Left renal pelvis (tissue), 4 donors: Measurements from ENCODE around the gene CNOT1. TPM values are rescaled to one million over a fixed set of nuclear protein-coding genes. Genes with fewer than 3 reads are reported as not detected.
"Not testable (repeated sequence)": the region's sequence is repeated elsewhere in the genome, so short reads cannot be mapped to it uniquely, and the experiment has no call there.

Experiments
- DNase-seq, 4 donors: peaks; one replicate each; pipeline ENCODE4 v3.0.0-alpha.2; 2013; ENCODE audit warnings: low read depth in 4 of 4, low spot score in 3 of 4
- polyA plus RNA-seq, 4 donors: library from polyadenylated mRNA; unstranded; fragments of 120-200 nt; gene quantifications; one replicate each; pipeline ENCODE4 v1.2.1, GENCODE V29; 2013; ENCODE audit not compliant: insufficient read length in 4 of 4

CNOT1 gene
- polyA plus RNA-seq, result 100 to 1,000 TPM; 124 to 195 (median 174) TPM

DNA sequence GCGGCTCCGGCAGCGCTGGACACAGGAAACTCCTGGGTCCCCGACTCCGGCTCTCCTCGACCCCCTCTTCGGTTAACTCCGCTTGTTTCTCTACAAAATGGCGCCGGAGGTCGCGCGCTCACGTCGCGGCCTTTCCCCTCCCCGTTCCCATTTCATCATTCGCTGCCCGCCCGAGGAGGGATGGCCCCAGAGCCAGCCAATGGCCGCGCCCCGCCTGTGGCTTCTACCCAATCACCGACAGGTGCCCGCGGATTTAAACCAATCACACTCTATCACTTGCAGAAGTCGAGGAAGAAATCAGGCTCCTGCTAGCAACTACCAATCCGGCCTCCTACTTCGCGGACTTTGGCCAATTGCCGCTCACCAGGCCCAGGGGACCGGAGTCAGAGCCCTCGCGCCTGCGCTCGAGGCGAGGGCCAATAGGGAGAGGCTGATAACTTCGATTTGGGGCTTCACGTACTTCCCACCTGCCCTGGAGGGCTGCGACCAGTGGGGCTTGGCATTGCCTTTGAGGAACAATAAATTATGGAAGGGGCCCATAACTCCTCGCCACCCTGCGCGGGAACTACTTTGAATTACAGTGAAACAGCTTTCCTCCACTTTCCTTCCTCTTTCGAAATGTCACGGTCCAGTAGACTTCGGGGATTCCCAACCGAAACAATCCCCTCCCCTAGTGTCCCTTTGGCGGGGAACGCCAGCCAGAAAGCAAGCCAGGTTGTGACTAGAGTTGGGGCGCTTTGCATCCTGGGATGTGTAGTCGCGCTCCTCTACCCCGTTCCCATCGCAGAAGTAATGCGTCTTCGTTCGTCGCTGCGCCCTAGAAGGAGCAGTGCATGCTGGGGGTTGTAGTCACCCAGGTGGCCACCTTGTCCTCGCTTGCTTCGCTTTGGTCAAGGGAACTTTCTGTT is at the start of gene CNOT1:
CNOT1 (minus strand) TSS at position 94 of the 908 bp plus-strand sequence. CDS start 30,489 bp downstream, outside the sequence.
- DNase-seq, result peak; percentile 97 to 99 (median 98)

DNA sequence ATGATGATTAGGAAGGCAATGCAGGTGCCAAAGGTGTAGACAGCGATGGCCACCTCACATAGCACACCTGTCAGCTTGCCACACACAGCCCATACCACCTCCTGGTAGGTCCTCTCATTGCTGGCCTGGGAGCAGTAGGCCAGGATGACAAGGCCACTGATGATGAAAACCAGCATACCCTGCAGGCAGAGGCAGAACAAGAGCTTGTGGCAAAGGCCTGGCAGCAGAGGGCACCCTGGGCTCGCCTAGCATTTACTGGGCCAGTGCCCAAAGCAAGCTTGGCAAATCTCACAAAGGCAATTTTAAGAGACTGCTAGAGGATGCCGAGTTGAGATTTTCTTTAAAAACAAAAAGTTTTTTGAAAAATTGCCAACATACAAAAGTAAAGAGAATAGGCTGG is 49.1 kb upstream of the CNOT1 start:
- DNase-seq, result no peak

DNA sequence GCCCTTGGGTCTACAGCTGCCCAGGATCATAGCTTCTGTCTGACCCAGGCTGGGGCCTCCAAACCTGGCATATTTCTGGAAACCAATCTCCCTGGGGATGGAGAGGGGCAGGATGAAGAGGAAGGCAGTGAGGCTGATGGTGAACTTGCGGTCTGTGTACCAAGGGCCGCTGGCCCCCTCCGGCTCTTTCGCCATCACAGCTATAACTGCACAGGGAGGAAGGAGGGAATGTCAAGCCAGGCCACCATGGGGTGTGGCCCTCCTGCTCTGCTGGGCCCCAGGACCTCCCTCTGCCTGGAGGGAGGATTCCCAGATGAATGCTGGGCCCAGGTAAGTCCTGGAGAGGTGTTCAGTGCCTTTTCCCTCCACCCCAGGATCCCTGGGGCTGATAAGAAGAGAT is 48.6 kb upstream of the CNOT1 start:
- DNase-seq, result no peak

DNA sequence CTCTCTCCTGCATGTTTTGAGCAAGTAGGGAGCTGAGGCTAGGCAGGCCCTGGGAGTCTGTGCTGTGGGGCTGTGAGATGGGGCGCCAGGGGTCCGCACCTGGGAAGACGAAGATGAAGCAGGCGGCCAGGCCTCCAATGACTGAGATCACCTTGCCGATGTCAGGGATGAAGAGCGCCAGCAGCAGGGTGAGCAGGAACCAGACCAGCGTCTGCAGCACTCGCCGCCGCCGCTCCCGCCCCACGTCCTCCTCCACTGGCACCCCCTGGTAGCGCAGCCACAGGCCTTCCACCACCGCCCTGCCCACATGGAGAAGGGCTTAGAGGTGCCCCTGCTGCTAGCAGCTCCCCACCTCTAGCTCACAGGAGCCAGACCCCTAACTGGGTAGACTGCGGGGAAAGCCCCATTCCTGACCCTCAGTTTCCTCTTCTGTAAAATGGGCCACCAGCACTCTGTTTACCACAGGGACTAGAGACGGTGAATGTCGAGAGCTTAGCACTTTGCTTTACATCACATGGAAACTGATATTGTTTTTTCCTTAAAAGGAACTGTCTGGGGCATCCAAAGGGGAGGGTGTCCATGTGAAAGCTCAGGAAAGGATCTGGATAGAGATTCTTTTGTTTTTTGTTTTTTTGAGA is 41.4 kb upstream of the CNOT1 start:
- no peak for DNase-seq

DNA sequence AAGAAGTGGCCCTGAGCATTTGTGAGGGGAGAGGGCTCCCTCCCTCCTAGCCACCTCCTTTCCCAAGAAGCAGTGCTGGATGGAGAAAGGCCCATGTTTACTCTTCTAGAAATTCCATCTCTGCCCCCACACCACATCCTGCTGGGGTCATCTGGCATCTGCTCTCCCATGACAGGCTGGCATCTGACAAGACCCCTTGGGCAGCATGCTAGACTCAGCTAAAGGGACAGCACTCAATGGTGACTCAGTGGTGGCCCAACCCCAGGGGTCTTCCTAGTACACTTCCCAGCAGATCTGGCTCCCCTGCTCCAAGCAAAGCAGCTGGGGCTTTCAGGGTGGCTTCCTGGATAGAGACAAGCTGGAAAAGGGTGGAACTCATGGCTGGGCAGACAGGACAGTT is 40.6 kb upstream of the CNOT1 start:
- DNase-seq, result no peak

DNA sequence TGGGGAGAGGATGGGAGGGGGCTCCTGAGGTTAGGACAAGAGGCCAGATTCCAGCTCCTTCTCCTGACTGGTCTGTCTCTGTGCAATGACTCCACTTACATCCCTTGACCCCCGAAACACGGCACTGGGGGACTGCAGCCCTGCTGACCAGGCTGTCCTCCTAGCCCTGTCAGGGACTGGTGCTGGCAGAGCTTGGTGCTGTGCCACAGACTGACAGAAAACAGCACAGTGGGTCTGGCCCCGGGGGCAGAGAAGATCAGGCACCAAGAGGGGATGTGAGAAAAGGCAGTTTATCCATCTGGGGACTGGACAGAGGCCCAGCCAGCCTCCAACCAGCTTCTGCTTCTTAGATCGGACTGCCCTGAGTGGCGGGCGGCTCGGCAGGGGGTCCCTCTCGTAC is 35.6 kb upstream of the CNOT1 start:
- no peak for DNase-seq

DNA sequence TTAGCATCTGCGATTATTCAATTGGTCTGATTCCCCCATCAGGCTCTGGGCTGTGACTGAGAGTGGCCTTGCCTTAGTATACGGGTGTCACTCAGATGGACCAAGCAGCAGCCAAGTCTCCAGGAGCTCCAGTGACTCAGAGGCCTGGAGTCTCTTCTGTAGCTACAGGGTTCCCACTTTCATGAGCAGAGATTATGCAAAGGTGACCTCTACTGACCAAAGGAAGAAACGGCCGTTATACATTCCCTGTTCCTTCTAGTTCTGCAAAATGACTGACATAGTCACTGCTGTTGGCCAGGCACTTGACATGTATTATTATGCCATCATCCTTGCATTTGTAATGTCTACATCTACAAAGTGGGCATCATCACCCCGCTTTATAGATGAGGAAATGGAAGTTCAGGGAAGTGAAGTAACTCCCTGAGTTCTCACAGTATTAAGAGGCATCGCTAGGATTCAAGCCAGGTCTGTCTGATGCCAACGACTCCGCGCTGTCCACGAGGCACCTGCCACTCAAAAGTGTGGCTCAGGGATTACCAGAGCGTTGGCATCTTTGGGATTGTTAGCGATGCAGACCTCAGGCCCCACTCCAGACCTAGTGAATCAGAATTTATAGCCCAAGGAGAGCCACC is 31.7 kb upstream of the CNOT1 start:
- peak; percentile 29 to 53 (median 42) for DNase-seq

DNA sequence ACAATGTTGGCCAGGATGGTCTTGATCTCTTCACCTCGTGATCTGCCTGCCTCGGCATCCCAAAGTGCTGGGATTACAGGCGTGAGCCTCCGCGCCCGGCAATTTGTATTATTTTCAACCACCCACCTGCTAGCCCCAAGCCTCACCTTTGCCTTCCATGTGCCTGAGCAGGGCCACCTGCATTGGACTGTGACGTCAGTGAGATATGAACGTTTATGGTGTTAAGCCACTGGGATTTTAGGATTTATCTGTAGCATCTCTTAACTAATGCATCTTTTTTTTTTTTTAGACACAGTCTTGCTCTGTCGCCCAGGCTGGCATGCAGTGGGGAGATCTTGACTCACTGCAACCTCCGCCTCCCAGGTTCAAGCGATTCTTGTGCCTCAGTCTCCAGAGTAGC is 30.3 kb upstream of the CNOT1 start:
- DNase-seq, result not testable (repeated sequence)

DNA sequence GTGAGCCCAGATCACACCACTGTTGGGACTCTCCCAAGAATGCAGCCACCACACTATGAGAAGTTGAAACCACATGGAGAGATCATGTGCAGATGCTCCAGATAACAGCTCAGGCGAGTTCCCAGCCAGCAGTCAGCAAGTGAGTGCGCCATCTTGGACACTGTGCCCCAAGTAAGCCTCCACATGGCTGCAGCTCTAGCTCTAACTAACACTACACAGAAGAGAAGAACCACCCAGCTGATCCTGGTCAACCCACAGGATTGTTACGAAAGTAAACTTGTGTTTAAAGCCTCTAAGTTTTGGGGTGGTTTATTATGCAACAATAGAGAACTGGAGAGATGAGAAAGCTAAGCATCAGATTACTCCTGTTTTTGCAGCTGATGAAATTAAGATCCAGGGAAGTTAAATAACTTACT is 29.2 kb upstream of the CNOT1 start:
- DNase-seq, result no peak

DNA sequence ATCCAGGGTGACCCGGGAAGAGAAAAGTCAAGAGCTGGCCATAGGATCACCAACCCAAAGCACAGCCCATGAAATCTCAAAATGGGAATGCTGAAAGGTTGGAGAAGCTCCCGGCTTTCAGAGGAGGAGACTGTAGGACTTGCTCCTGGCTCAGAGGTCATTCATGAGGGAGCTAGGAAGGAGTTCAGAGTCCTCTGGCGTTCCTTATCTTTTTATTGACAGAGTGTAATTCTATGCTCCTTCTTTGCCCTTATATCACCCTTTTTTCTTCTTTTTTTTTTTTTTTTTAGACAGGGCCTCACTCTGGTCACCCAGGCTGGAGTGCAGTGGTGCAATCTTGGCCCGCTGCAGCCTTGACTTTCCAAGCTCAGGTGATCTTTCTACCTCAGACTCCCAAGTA is 27.3 kb upstream of the CNOT1 start:
- no peak for DNase-seq

DNA sequence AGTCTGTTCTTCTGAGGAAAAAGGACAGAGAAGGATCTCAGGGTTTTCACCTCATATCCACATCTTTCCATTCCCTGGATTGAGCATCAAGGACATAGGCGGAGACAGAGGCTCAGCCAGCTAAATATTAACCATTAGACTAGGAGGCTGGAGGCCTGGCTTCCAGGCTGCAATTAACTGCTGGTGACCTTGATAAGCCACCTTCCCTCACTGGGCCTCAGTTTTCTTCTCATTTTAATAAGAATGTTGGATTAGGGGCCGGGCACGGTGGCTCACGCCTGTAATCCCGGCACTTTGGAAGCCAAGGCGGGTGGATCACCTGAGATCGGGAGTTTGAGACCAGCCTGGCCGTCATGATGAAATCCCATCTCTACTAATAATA is 25.6 kb upstream of the CNOT1 start:
- DNase-seq, result no peak

DNA sequence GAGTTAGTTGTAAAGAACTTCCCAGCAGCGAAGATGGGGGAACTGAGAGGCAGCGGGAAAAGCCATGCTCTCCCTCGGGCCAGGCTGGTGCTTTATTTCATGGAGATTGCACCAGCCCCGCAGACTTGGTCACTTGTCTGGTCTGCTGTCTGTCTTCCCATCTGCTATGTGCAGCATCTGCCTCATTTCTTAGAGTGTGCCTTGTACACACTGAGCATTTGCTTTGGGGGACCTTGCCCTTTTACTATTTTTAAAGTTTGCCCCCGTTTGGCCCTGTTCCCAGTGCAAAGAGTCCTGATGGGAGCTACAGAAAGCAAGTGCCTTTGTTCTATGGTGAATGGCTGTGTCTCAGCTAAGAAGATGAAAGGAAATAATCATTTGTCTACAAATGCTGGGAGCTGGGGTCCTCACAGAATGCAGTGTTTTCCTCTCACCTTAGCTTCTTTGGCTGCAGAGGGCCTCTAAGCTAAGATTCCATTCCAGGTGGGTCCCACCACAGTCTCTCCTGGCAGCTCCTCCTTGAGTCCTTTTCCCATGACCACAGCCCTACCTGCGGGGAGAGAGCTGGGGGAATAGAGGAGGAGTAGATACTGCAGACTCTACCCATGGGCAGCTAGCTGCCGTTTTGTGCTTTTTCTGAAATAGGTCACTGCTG is 25.1 kb upstream of the CNOT1 start:
- no peak for DNase-seq

DNA sequence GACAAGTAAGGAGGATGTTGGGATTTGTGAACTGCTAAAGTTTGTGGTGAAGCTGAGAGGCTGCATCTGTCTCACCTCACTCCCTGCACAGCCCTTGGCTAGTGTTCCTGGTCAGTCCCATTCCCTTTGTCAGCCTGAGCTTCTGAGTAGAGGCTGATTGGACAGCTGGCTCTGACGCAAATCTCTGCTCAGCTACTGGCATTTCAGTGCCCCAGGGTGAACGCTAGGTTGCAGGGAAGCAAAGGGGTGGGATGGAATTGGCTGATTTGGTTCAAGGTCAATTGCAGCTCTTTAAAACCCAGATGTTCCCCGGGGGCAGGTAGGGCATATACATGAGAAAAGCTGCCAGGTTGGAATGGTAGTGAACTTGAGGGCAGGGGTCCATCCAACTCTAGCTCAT is 23.1 kb upstream of the CNOT1 start:
- DNase-seq, result no peak

DNA sequence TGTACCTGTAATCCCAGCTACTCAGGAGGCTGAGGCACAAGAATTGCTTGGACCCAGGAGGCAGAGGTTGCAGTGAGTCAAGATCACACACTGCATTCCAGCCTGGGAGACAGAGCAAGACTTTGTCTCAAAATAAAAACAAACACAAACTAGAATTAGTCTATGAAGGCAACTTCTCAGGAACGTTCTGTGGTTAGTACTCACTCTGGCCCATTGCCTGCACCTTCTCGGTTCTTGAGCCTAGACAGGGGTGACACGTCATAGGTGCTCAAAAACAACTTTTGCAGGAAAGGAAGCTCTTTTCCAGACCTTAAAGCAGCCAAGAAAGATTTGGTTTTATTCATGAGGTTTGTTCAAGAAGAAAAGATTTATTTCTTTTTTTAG is 22.3 kb upstream of the CNOT1 start:
- DNase-seq, result no peak

DNA sequence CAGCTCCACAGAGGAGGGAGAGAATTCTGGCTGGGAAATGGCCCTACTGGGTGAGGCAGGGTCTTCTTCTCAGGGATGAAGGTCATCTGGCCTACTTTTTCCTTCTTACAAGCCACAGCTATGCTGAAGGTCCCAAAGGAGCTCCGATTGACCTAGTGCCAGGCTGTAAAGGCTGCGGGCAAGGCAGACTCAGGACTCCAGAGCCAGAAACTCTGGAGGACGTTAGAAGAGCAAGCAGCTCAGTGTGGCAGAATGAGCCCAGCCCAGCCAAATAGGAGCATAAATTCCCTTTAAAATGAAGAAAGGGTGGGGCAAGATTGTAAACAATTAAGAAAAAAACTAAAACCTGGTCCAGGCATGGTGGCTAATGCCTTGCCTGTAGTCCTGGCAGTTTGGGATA is 20.1 kb upstream of the CNOT1 start:
- DNase-seq, result no peak

DNA sequence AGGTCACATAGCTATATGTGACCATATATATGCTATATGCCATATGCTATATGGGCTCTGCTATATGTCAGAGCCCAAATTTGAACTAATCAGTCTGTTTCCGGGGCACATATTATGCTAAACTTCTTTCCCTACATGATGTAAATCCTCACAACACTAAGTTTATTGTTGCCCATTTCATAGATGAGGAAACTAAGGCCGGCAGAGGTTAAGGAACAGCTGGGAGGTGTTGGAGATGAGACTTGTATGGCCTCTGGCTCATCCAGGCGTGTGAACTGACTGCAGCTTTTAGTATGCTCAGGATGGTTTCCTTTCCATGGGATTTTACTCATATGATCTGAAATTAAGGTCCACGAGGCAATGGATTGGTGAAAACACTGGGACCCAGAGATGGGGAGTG is 17.5 kb upstream of the CNOT1 start:
- DNase-seq, result no peak

DNA sequence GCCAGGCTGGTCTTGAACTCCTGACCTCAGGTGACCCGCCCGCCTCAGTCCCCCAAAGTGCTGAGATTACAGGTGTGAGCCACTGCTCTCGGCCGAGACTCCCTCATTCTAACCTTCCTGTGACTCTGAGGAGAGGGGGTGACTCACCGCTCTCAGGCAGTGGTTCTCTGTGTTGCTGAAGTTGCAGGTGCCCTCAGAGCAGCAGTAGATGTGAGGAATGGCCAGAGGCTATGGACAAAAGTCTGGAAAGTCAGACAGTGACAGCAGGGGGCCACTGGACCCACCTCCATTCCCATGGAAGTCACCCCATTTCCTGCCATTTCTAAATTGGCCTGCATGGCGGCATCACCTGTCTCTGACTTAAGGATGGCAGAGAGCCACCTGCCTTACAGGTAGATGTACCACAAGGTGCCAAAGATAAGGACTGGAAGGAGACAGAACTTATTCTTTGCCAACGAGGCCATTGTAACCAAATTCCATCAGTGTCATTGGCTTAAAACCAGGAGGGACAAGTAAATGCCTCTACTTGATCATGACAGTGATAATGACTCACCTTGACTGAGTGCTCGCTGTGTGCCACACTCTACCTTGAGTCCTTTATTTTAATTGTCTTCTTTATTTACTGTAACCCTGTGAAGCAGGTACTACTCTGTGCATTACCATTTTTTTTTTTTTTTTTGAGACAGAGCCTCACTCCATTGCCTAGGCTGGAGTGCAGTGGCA is 15.3 kb upstream of the CNOT1 start:
- DNase-seq, result no peak

DNA sequence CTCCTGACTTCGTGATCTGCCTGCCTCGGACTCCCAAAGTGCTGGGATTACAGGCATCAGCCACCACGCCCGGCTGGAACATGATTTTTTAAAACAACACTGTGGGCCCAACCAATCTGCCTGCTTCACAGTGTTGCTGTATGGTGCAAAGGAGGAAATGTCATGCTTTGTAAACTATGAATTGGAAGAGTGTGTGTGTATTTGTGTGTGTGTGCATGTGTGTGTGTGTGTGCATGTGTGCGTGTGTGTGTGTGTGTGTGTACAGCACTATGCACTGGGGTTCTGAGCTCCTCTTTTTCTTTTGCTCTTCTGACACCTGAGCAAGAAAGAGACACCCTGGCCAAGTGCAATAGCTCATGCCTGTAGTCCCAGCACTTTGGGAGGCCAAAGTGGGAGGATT is 14.5 kb upstream of the CNOT1 start:
- DNase-seq, result no peak

DNA sequence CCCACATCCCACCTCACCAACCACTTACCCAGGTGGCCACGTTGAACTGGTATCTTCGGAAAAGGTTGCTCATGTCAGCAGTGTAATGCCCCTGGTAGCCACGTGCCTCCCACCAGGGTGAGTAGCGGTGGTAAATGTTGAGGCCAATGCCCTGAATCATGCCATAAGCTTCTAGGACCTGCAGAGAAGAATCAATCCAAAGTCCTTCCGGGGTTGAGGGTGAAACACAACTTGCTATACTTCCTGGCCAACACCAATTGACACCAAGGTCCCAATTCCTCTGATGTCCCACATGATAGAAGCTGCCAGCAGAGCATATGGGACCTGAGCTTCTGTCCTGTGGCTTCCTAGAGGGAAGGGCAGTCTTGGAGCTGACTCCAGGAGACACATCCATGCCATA is 11.3 kb upstream of the CNOT1 start:
- no peak for DNase-seq

DNA sequence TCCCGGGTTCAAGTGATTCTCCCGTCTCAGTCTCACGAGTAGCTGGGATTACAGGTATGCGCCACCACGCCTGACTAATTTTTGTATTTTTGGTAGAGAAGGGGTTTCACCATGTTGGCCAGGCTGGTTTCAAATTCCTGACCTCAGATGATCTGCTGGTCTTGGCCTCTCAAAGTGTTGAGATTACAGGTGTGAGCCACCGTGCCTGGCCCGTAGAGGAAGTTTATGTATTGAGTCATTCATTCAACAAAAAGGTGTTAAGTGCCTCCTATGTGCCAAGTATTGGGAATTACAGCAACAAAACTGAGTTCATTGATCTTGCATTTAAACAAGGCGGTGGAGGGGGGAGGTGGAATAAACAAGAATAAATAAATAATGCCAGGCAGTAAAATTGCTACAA is 10.2 kb upstream of the CNOT1 start:
- DNase-seq, result no peak

DNA sequence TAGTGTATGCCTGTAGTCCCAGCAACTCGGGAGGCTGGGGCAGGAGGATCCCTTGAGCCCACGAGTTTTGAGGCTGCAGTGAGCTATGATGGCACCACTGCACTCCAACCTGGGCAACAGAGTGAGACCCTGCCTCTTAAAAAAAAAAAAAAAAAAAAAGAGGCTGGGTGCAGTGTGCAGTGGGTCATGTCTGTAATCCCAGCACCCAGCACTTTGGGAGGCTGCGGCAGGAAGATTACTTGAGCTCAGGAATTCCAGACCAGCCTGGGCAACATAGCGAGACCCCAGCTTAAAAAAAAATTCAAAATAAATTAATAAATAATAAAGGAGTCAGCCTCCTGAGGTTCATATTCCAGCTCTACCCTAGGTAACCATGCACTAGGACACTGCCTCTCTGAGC is 9.6 kb upstream of the CNOT1 start:
- DNase-seq, result no peak
